Measurements from ENCODE around the gene PDXK.
"Not testable (repeated sequence)": the region's sequence is repeated elsewhere in the genome, so short reads cannot be mapped to it uniquely, and the experiment has no call there.

Gene PDXK

GRCh38 chr21:43697758-43698643, 20.9 kb upstream of the PDXK start:
- H3F3A ChIP-seq (ENCODE audit: insufficient read depth, low read length), result no peaks in the 10 kb centered on the region
- H3K9me2 ChIP-seq (ENCODE audit: low read depth, low read length), result no peaks in the 10 kb centered on the region
- no peak overlapping the region for H3K27ac ChIP-seq (ENCODE audit: low read depth, low read length, poor library complexity, severe bottlenecking)
- H3K27me3 ChIP-seq (ENCODE audit: insufficient read depth, low read length), result peaks cover 5% of the 10 kb centered on the region; the same call in 1 of the 2 replicates
- H3K4me3 ChIP-seq (ENCODE audit: low read depth, low read length, poor library complexity, severe bottlenecking), result no peak overlapping the region
- H3K4me2 ChIP-seq (ENCODE audit: low read length), result no peak overlapping the region
- no peak overlapping the region for H3K9ac ChIP-seq (ENCODE audit: low read length)
- H2AFZ ChIP-seq (ENCODE audit: low read length), result no peak overlapping the region
- H3K36me3 ChIP-seq (ENCODE audit: insufficient read depth, low read length), result peaks cover 48% of the 10 kb centered on the region
- H4K20me1 ChIP-seq (ENCODE audit: insufficient read depth, low read length), result no peaks in the 10 kb centered on the region
- TF ChIP-seq CTCF (IDR thresholded peaks at IDR 0.05; ENCODE audit: low read length) (no peak), EZH2 (IDR thresholded peaks at IDR 0.05; ENCODE audit: borderline replicate concordance, low read length) (no peak)
- peaks cover 6% of the 10 kb centered on the region for H3K4me1 ChIP-seq (ENCODE audit: insufficient read depth, low read length, severe bottlenecking)
- H3K79me2 ChIP-seq (ENCODE audit: insufficient read depth, low read length), result no peaks in the 10 kb centered on the region
- no peaks in the 10 kb centered on the region for H3K9me3 ChIP-seq (ENCODE audit: low read length)

- H3K4me3 ChIP-seq (ENCODE audit: low read depth, low read length, poor library complexity, severe bottlenecking); H3K9me2 ChIP-seq (ENCODE audit: low read depth, low read length); H3K4me1 ChIP-seq (ENCODE audit: insufficient read depth, low read length, severe bottlenecking); H2AFZ ChIP-seq (ENCODE audit: low read length); H3K9me3 ChIP-seq (ENCODE audit: low read length); H4K20me1 ChIP-seq (ENCODE audit: insufficient read depth, low read length); H3K27me3 ChIP-seq (ENCODE audit: insufficient read depth, low read length); H3K9ac ChIP-seq (ENCODE audit: low read length); H3K4me2 ChIP-seq (ENCODE audit: low read length); H3F3A ChIP-seq (ENCODE audit: insufficient read depth, low read length); H3K79me2 ChIP-seq (ENCODE audit: insufficient read depth, low read length); H3K27ac ChIP-seq (ENCODE audit: low read depth, low read length, poor library complexity, severe bottlenecking): not testable (repeated sequence)
- peaks cover 34% of the 10 kb centered on the region for H3K36me3 ChIP-seq (ENCODE audit: insufficient read depth, low read length)
Observed at GRCh38 chr21:43699492-43699777, 19.5 kb upstream of the PDXK start.

- no peak overlapping the region for H3K4me3 ChIP-seq (ENCODE audit: low read depth, low read length, poor library complexity, severe bottlenecking)
- no peaks in the 10 kb centered on the region for H3K9me2 ChIP-seq (ENCODE audit: low read depth, low read length)
- H4K20me1 ChIP-seq (ENCODE audit: insufficient read depth, low read length), result no peaks in the 10 kb centered on the region
- H3K4me1 ChIP-seq (ENCODE audit: insufficient read depth, low read length, severe bottlenecking), result peaks cover 9% of the 10 kb centered on the region
- H3K9me3 ChIP-seq (ENCODE audit: low read length), result no peaks in the 10 kb centered on the region
- H3K9ac ChIP-seq (ENCODE audit: low read length), result no peak overlapping the region
- peaks cover 5% of the 10 kb centered on the region; the same call in 1 of the 2 replicates for H3K27me3 ChIP-seq (ENCODE audit: insufficient read depth, low read length)
- H2AFZ ChIP-seq (ENCODE audit: low read length), result no peak overlapping the region
- H3K27ac ChIP-seq (ENCODE audit: low read depth, low read length, poor library complexity, severe bottlenecking), result no peak overlapping the region
- no peaks in the 10 kb centered on the region for H3F3A ChIP-seq (ENCODE audit: insufficient read depth, low read length)
- peaks cover 28% of the 10 kb centered on the region for H3K36me3 ChIP-seq (ENCODE audit: insufficient read depth, low read length)
- TF ChIP-seq EZH2 (IDR thresholded peaks at IDR 0.05; ENCODE audit: borderline replicate concordance, low read length), result no peak
- no peak for TF ChIP-seq CTCF (IDR thresholded peaks at IDR 0.05; ENCODE audit: low read length)
- no peaks in the 10 kb centered on the region for H3K79me2 ChIP-seq (ENCODE audit: insufficient read depth, low read length)
- H3K4me2 ChIP-seq (ENCODE audit: low read length), result no peak overlapping the region
Observed at GRCh38 chr21:43699933-43700599, 18.9 kb upstream of the PDXK start.
